H1 (cell line): ENCODE measurements around the gene SRGAP3. TPM values are rescaled to one million over a fixed set of nuclear protein-coding genes. Genes with fewer than 3 reads are reported as not detected.

Experiments
- CTCF ChIA-PET: fragments of 300-600 bp; sonication (Branson Sonifier 250); formaldehyde crosslinking; loops from one replicate; lab custom pipeline; 2021; ENCODE audit not compliant: partially characterized antibody; lab: Charles Lee
- POLR2A ChIA-PET: fragments of 300-600 bp; sonication (Branson Sonifier 250); formaldehyde crosslinking; loops from one replicate; lab custom pipeline; 2021; ENCODE audit warnings: inconsistent platforms; ENCODE audit not compliant: partially characterized antibody; lab: Charles Lee
- DNase-seq, 2 experiments: peaks; one replicate each; pipeline versions ENCODE4 v3.0.0 to v3.0.0-alpha.2; 2010 to 2022; ENCODE audit warnings: low spot score in 2 of 2, low read depth in 1 of 2, mixed read lengths in 1 of 2
- FAIRE-seq: peaks from 2 replicates; lab custom pipeline; 2011; peaks lifted over from hg19 to GRCh38; lab: Jason Lieb, UNC
- H2AFZ ChIP-seq: 2 replicates; pipeline ENCODE4 v1.8.1; 2012; ENCODE audit warnings: low read length, inconsistent platforms
- H2AK5ac ChIP-seq: 2 replicates; pipeline ENCODE4 v1.6.1; 2013; ENCODE audit warnings: low read depth, low read length
- H2BK120ac ChIP-seq: replicated peaks from 2 replicates; pipeline ENCODE3; 2013; ENCODE audit warnings: low read depth, low read length, inconsistent platforms
- H2BK12ac ChIP-seq: 2 replicates; pipeline ENCODE4 v1.6.1; 2013; ENCODE audit warnings: low read depth, low read length
- H2BK15ac ChIP-seq: 2 replicates; pipeline ENCODE4 v1.6.1; 2013; ENCODE audit warnings: low read length
- H2BK20ac ChIP-seq: 2 replicates; pipeline ENCODE4 v1.6.1; 2013; ENCODE audit warnings: low read length
- H2BK5ac ChIP-seq: 2 replicates; pipeline ENCODE4 v1.6.1; 2013; ENCODE audit warnings: low read depth, low read length
- H3K14ac ChIP-seq: 2 replicates; pipeline ENCODE4 v1.6.1; 2013; ENCODE audit warnings: inconsistent platforms; ENCODE audit not compliant: insufficient read length
- H3K18ac ChIP-seq: 2 replicates; pipeline ENCODE4 v1.6.1; 2013; ENCODE audit warnings: low read length; ENCODE audit errors: extremely low read depth
- H3K23ac ChIP-seq: 2 replicates; pipeline ENCODE4 v1.6.1; 2013; ENCODE audit warnings: inconsistent platforms; ENCODE audit not compliant: insufficient read length
- H3K23me2 ChIP-seq: 2 replicates; pipeline ENCODE4 v1.6.1; 2013; ENCODE audit warnings: low read depth, low read length
- H3K27ac ChIP-seq: 2 replicates; pipeline ENCODE4 v1.6.1; 2011; ENCODE audit warnings: low read depth, low read length, inconsistent platforms
- H3K27me3 ChIP-seq, 4 experiments: replicated peaks in 1 of 4; 1 replicate in 1 of 4; 2 replicates in 3 of 4; pipeline versions ENCODE4 v1.6.1 to v1.8.1; 2011 to 2013; ENCODE audit warnings: low read length in 3 of 4, mild to moderate bottlenecking in 3 of 4, inconsistent platforms in 2 of 4, mixed read lengths in 2 of 4, moderate library complexity in 1 of 4; ENCODE audit not compliant: control insufficient read depth in 3 of 4, insufficient read depth in 3 of 4; ENCODE audit errors: extremely low read depth in 1 of 4
- H3K36me3 ChIP-seq, 4 experiments: 2 replicates each; pipeline versions ENCODE4 v1.6.1 to v1.8.1; 2011 to 2013; ENCODE audit warnings: mild to moderate bottlenecking in 4 of 4, low read length in 3 of 4, moderate library complexity in 2 of 4, control low read depth in 1 of 4, inconsistent platforms in 1 of 4; ENCODE audit not compliant: insufficient read depth in 4 of 4, control insufficient read depth in 2 of 4
- H3K4ac ChIP-seq: replicated peaks from 2 replicates; pipeline ENCODE3; 2013; ENCODE audit warnings: low read length, low read depth, mixed read lengths, inconsistent platforms; ENCODE audit not compliant: insufficient read length
- H3K4me1 ChIP-seq, 4 experiments: replicated peaks in 1 of 4; 1 replicate in 1 of 4; 2 replicates in 3 of 4; pipeline versions ENCODE4 v1.6.1 to v1.8.1; 2011 to 2013; ENCODE audit warnings: low read length in 3 of 4, inconsistent platforms in 2 of 4, mixed read lengths in 1 of 4; ENCODE audit not compliant: insufficient read depth in 4 of 4, control insufficient read depth in 3 of 4
- H3K4me2 ChIP-seq, 2 experiments: 2 replicates each; pipeline versions ENCODE4 v1.6.1 to v1.8.1; 2011 to 2013; ENCODE audit warnings: low read depth in 2 of 2, low read length in 2 of 2, control low read depth in 1 of 2, inconsistent platforms in 1 of 2, mild to moderate bottlenecking in 1 of 2; ENCODE audit not compliant: insufficient read depth in 1 of 2
- H3K4me3 ChIP-seq, 4 experiments: fragments of 200-600, 300-600 bp in 1 of 4; sonication (generic), shearing (Covaris generic), sonication (Bioruptor Twin) in 1 of 4; 2 replicates each; pipeline versions ENCODE4 v1.5.1 to v1.8.1; 2011 to 2016; ENCODE audit warnings: low read length in 4 of 4, low read depth in 3 of 4, control low read depth in 2 of 4, inconsistent platforms in 2 of 4, mild to moderate bottlenecking in 2 of 4, mixed read lengths in 1 of 4, moderate library complexity in 1 of 4; ENCODE audit not compliant: insufficient read depth in 2 of 4; ENCODE audit errors: extremely low read depth in 1 of 4
- H3K56ac ChIP-seq: replicated peaks from 2 replicates; pipeline ENCODE3; 2013; ENCODE audit warnings: low read depth, mild to moderate bottlenecking, mixed read lengths, low read length, inconsistent platforms; ENCODE audit not compliant: insufficient read length
- H3K79me1 ChIP-seq: 2 replicates; pipeline ENCODE4 v1.6.1; 2013; ENCODE audit warnings: low read depth, low read length, control low read depth
- H3K79me2 ChIP-seq, 2 experiments: 2 replicates each; pipeline versions ENCODE4 v1.6.1 to v1.8.1; 2012 to 2013; ENCODE audit warnings: low read length in 2 of 2, mild to moderate bottlenecking in 2 of 2, inconsistent platforms in 1 of 2; ENCODE audit not compliant: insufficient read depth in 2 of 2, control insufficient read depth in 1 of 2
- H3K9ac ChIP-seq, 4 experiments: replicated peaks in 1 of 4; 1 replicate in 1 of 4; 2 replicates in 3 of 4; pipeline versions ENCODE4 v1.6.1 to v1.8.1; 2011 to 2013; ENCODE audit warnings: low read depth in 3 of 4, low read length in 3 of 4, control low read depth in 2 of 4, mild to moderate bottlenecking in 2 of 4, moderate library complexity in 2 of 4, inconsistent platforms in 1 of 4; ENCODE audit errors: extremely low read depth in 1 of 4
- H3K9me3 ChIP-seq, 2 experiments: 2 replicates each; pipeline versions ENCODE4 v1.6.1 to v1.8.1; 2012 to 2013; ENCODE audit warnings: mild to moderate bottlenecking in 2 of 2, moderate library complexity in 2 of 2, control low read depth in 1 of 2, inconsistent platforms in 1 of 2, low read depth in 1 of 2, low read length in 1 of 2, mixed read lengths in 1 of 2; ENCODE audit not compliant: insufficient read depth in 2 of 2
- H4K20me1 ChIP-seq, 2 experiments: replicated peaks in 1 of 2; 2 replicates each; pipeline versions ENCODE3 to v1.8.1; 2011 to 2013; ENCODE audit warnings: inconsistent platforms in 2 of 2, low read length in 2 of 2, mild to moderate bottlenecking in 1 of 2; ENCODE audit not compliant: insufficient read depth in 2 of 2, control insufficient read depth in 1 of 2
- H4K5ac ChIP-seq: 2 replicates; pipeline ENCODE4 v1.6.1; 2013; ENCODE audit warnings: low read length, low read depth, mixed read lengths, inconsistent platforms; ENCODE audit not compliant: insufficient read length
- H4K8ac ChIP-seq: 2 replicates; pipeline ENCODE4 v1.8.0; 2013; ENCODE audit warnings: mild to moderate bottlenecking, moderate library complexity, low read length, inconsistent platforms; ENCODE audit not compliant: insufficient read depth; ENCODE audit errors: extremely low read depth
- H4K91ac ChIP-seq: replicated peaks from 2 replicates; pipeline ENCODE3; 2013; ENCODE audit warnings: low read length, mixed read lengths, inconsistent platforms; ENCODE audit not compliant: insufficient read length
- ATF2 ChIP-seq: IDR thresholded peaks from 2 replicates; pipeline ENCODE4 v1.6.1; 2012; ENCODE audit warnings: low read length, inconsistent platforms
- EP300 ChIP-seq, 2 experiments: IDR thresholded peaks; 1 replicate in 1 of 2; 2 replicates in 1 of 2; pipeline ENCODE4 v1.6.1; 2011 to 2012; ENCODE audit warnings: low read depth in 2 of 2, low read length in 2 of 2, mild to moderate bottlenecking in 2 of 2, borderline replicate concordance in 1 of 2, inconsistent platforms in 1 of 2, moderate library complexity in 1 of 2
- KDM4A ChIP-seq: IDR thresholded peaks from one replicate; pipeline ENCODE4 v1.7.1; 2012; ENCODE audit warnings: low read depth, mild to moderate bottlenecking, moderate library complexity, low read length, inconsistent platforms; ENCODE audit not compliant: severe bottlenecking
- KDM5A ChIP-seq: fragments of 200-600 bp; IDR thresholded peaks from 2 replicates; pipeline ENCODE4 v1.7.1; 2012; ENCODE audit warnings: mild to moderate bottlenecking, low read length, inconsistent platforms, mixed read lengths
- NANOG ChIP-seq: IDR thresholded peaks from 2 replicates; pipeline ENCODE4 v1.6.1; 2011; ENCODE audit warnings: low read length, low read depth, mild to moderate bottlenecking, inconsistent platforms; ENCODE audit not compliant: insufficient read depth, poor library complexity, severe bottlenecking
- POLR2AphosphoS5 ChIP-seq: IDR thresholded peaks from 2 replicates; pipeline ENCODE4 v1.6.1; 2011; ENCODE audit warnings: low read depth, low read length
- SAP30 ChIP-seq: fragments of 300-600 bp; sonication (generic); IDR thresholded peaks from 2 replicates; pipeline ENCODE4 v1.7.1; 2012; ENCODE audit warnings: low read length, moderate library complexity, mild to moderate bottlenecking, inconsistent platforms; ENCODE audit not compliant: insufficient read depth, insufficient replicate concordance
- SRF ChIP-seq: IDR thresholded peaks from 2 replicates; pipeline ENCODE4 v1.6.1; 2011; ENCODE audit warnings: mild to moderate bottlenecking, low read depth, low read length, moderate library complexity
- TEAD4 ChIP-seq: IDR thresholded peaks from 2 replicates; pipeline ENCODE4 v1.6.1; 2012; ENCODE audit warnings: low read depth, low read length, inconsistent platforms, mixed read lengths
- WGBS, 2 experiments: shearing (Covaris generic) in 1 of 2; methylation state at CpG; one replicate each; pipeline versions ENCODE4 v1.1.6 to v1.1.7; 2013 to 2015; ENCODE audit warnings: low lambda C conversion rate in 2 of 2, mixed read lengths in 2 of 2, inconsistent platforms in 1 of 2, low coverage in 1 of 2, missing lambda C conversion rate in 1 of 2; ENCODE audit not compliant: insufficient replicate concordance in 2 of 2, insufficient coverage in 1 of 2, insufficient read length in 1 of 2; ENCODE audit errors: extremely low coverage in 1 of 2, missing lambda C conversion rate in 1 of 2; 5-methylcytosine and 5-hydroxymethylcytosine counted together
- polyA plus RNA-seq, 7 experiments: library from polyadenylated mRNA; depleted of rRNA in 3 of 7; stranded (reverse) in 5 of 7; unstranded in 2 of 7; fragments of >200 nt in 5 of 7; fragments of 200-250 nt in 2 of 7; gene quantifications; 1 replicate in 5 of 7; 2 replicates in 1 of 7; 4 replicates in 1 of 7; pipeline versions ENCODE4 v1.2.1 to v1.2.3, GENCODE V29; 2011 to 2013; ENCODE audit warnings: missing spikeins in 2 of 7, mixed read lengths in 2 of 7
- total RNA-seq: library from RNA; stranded (reverse); fragmentation: NEBNext Ultra II Directional; extraction: Animal tissue kit (Norgen Biotek cat#: 25700); gene quantifications from 2 replicates; pipeline ENCODE4 v1.2.1, GENCODE V29; 2021

The SRGAP3 gene
- total and polyA plus RNA-seq, 2 of the 8 experiments (the other 6 are each of a cell fraction or from before 2014, with no cell fraction given) = 5.8 to 11.4 TPM

DNA sequence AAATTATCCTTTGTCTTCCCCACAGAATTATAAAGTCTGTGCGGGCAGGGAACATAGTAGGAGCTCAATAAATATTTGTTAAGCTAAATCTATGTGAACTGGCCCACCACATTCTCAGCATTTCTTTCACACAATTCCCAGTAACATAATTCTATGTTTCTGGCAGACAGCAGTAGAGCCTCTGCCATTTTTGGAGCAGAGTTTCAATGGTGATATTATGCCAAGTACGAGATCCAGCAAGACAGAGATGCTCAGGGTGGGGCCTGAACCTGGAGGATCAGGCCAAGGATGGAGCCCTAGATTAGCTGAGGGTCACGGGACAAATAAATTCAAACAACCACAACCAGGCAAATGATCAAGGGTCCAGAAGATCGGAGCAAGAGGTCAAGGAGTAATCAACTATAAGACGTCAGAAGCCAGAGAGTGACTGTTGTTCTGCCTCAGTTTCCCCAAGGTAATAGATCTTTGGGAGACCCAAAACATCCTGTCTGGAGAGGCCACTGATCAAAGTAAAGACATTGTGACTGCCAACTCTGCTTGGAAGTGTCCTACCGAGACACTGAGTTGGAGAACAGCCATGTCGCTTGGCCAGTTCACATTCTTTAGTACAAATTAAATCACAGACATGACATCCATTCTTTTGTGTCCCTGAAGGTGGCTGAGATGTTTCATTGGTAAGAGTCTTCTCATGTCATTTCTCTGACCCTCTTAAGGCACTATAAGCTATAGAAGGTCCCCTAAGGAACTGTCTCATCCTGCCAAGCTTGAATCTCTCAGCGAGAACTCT is 15.4 kb downstream of the SRGAP3 start:
- no peaks in the 10 kb centered on the region for H3K79me2 ChIP-seq
- POLR2A ChIA-PET = interaction anchor here (1.0 to 1.3 kb wide), 3 partner anchors 11 to 247 kb away, joined by 3 to 4 read pairs (median 3); partner anchors contain the start of gene SRGAP3
- CTCF ChIA-PET = interaction anchor here (0.8 to 4.8 kb wide), 10 partner anchors 14 to 261 kb away, joined by 3 to 24 read pairs (median 4); partner anchors contain the start of gene SRGAP3
- TF ChIP-seq SAP30 (no peak), SRF (no peak), TEAD4 (no peak), POLR2AphosphoS5 (no peak), NANOG (no peak), EP300 (IDR thresholded peaks at IDR 0.05; ENCODE audit: borderline replicate concordance in 1 of 2, low read depth in 2 of 2, low read length in 2 of 2) (no peak), KDM5A (no peak), ATF2 (no peak), KDM4A (no peak)

More for the DNA sequence above, 15.4 kb downstream of the SRGAP3 start:
- H3K4me3 ChIP-seq = no peak overlapping the region
- H2BK20ac ChIP-seq = no peak overlapping the region
- no peaks in the 10 kb centered on the region for H3K27me3 ChIP-seq
- FAIRE-seq (no peak), DNase-seq (no peak)
- H2BK5ac ChIP-seq = no peak overlapping the region
- H3K27ac ChIP-seq = no peak overlapping the region
- H3K4me1 ChIP-seq = peaks cover 2 to 15% (median 7%) of the 10 kb centered on the region in 4 experiments; a peak in 3 of 7 replicates
- H2BK120ac ChIP-seq = no peak overlapping the region
- no peak overlapping the region for H4K8ac ChIP-seq
- H3K14ac ChIP-seq = no peak overlapping the region
- H3K56ac ChIP-seq = no peak overlapping the region
- no peak overlapping the region for H3K9ac ChIP-seq
- no peak overlapping the region for H3K4ac ChIP-seq
- H4K91ac ChIP-seq = no peak overlapping the region
- no peaks in the 10 kb centered on the region for H3K36me3 ChIP-seq
- H3K9me3 ChIP-seq = no peaks in the 10 kb centered on the region
- H4K5ac ChIP-seq = no peak overlapping the region
- no peaks in the 10 kb centered on the region for H4K20me1 ChIP-seq
- WGBS, 2 experiments = 87% methylated on average over 8 of the region's 8 CpGs; no CpG with 5 or more reads in 1 of the 2 experiments
- H2BK15ac ChIP-seq = no peak overlapping the region
- no peaks in the 10 kb centered on the region for H3K23me2 ChIP-seq
- no peak overlapping the region for H2BK12ac ChIP-seq
- H3K23ac ChIP-seq = no peak overlapping the region
- H3K4me2 ChIP-seq = no peak overlapping the region
- H3K79me1 ChIP-seq = no peaks in the 10 kb centered on the region
- no peak overlapping the region for H2AK5ac ChIP-seq
- no peak overlapping the region for H3K18ac ChIP-seq
- no peak overlapping the region for H2AFZ ChIP-seq
